Endodermal cell (in vitro differentiated cells): Measurements from ENCODE around the gene RGS21. TPM values are rescaled to one million over a fixed set of nuclear protein-coding genes. Genes with fewer than 3 reads are reported as not detected.

Experiments
- DNase-seq: peaks from one replicate; pipeline ENCODE4 v3.0.0-alpha.2; 2017
- H3K27ac ChIP-seq: 2 replicates; pipeline ENCODE4 v1.5.1; 2013; ENCODE audit warnings: mild to moderate bottlenecking, low read depth, low read length, moderate library complexity
- H3K27me3 ChIP-seq: 2 replicates; pipeline ENCODE4 v1.6.1; 2013; ENCODE audit warnings: mild to moderate bottlenecking, low read length, moderate library complexity; ENCODE audit not compliant: insufficient read depth, control insufficient read depth, poor library complexity, severe bottlenecking
- H3K36me3 ChIP-seq: 2 replicates; pipeline ENCODE4 v1.7.0; 2013; ENCODE audit warnings: mild to moderate bottlenecking, low read length, moderate library complexity; ENCODE audit not compliant: control insufficient read depth, insufficient read depth
- H3K4me1 ChIP-seq: one replicate; pipeline ENCODE4 v1.7.0; 2013; ENCODE audit warnings: low read length; ENCODE audit not compliant: control insufficient read depth, insufficient read depth
- H3K4me3 ChIP-seq: 2 replicates; pipeline ENCODE4 v1.5.1; 2013; ENCODE audit warnings: mild to moderate bottlenecking, low read length, moderate library complexity
- H3K9ac ChIP-seq: 2 replicates; pipeline ENCODE4 v1.6.1; 2013; ENCODE audit warnings: mild to moderate bottlenecking, low read length, moderate library complexity; ENCODE audit not compliant: poor library complexity, severe bottlenecking; ENCODE audit errors: extremely low read depth
- H3K9me3 ChIP-seq: 2 replicates; pipeline ENCODE4 v1.6.1; 2013; ENCODE audit warnings: mild to moderate bottlenecking, low read length, moderate library complexity; ENCODE audit not compliant: control insufficient read depth
- H3K27ac Mint-ChIP-seq: 2 replicates; pipeline ENCODE4 v1.8.0; 2020; ENCODE audit warnings: mixed read lengths
- H3K27me3 Mint-ChIP-seq: 2 replicates; pipeline ENCODE4 v1.8.0; 2021; ENCODE audit warnings: mild to moderate bottlenecking, mixed read lengths; ENCODE audit not compliant: insufficient read depth
- H3K36me3 Mint-ChIP-seq: 2 replicates; pipeline ENCODE4 v1.8.0; 2020; ENCODE audit warnings: low read depth, mixed read lengths
- H3K4me1 Mint-ChIP-seq: 2 replicates; pipeline ENCODE4 v1.8.0; 2020; ENCODE audit warnings: mixed read lengths
- H3K4me3 Mint-ChIP-seq: 2 replicates; pipeline ENCODE4 v1.8.0; 2020; ENCODE audit warnings: mild to moderate bottlenecking, moderate library complexity, mixed read lengths
- H3K9me3 Mint-ChIP-seq: 2 replicates; pipeline ENCODE4 v1.8.0; 2020; ENCODE audit warnings: mild to moderate bottlenecking, mixed read lengths
- CTCF ChIP-seq: fragments of 200-600 bp; sonication (generic); conservative IDR thresholded peaks from 2 replicates; pipeline ENCODE4 v1.5.0; 2021; ENCODE audit warnings: antibody characterized with exemption, mild to moderate bottlenecking
- WGBS, 2 experiments: methylation state at CpG; one replicate each; pipeline versions ENCODE4 v1.1.5 to v1.1.7; 2013; ENCODE audit warnings: missing lambda C conversion rate in 2 of 2, mixed read lengths in 1 of 2; ENCODE audit not compliant: insufficient coverage in 1 of 2, insufficient read length in 1 of 2; 5-methylcytosine and 5-hydroxymethylcytosine counted together
- total RNA-seq, 2 donors: library from RNA; stranded (reverse); fragmentation: NEBNext Ultra II Directional in 1 of 2; extraction: Animal tissue kit (Norgen Biotek cat#: 25700) in 1 of 2; gene quantifications; 2 replicates in 1 of 2; 3 replicates in 1 of 2; pipeline ENCODE4 v1.2.1, GENCODE V29; 2021

The RGS21 gene
- total RNA-seq, 2 donors from 2014 or later, result not detected

GRCh38 chr1:192363177-192363576 lies 46.4 kb downstream of the RGS21 start:
- no peak overlapping the region for H3K4me3 Mint-ChIP-seq
- H3K27me3 ChIP-seq, result no peaks in the 10 kb centered on the region
- no peak for DNase-seq
- peaks cover 5% of the 10 kb centered on the region for H3K4me1 Mint-ChIP-seq
- no peaks in the 10 kb centered on the region for H3K27me3 Mint-ChIP-seq
- TF ChIP-seq CTCF, result peak; percentile 67
- no peaks in the 10 kb centered on the region for H3K9me3 ChIP-seq
- H3K27ac Mint-ChIP-seq, result no peak overlapping the region
- H3K9ac ChIP-seq, result no peak overlapping the region
- H3K36me3 Mint-ChIP-seq, result no peaks in the 10 kb centered on the region
- no peaks in the 10 kb centered on the region for H3K9me3 Mint-ChIP-seq
- H3K36me3 ChIP-seq, result no peaks in the 10 kb centered on the region
- no peak overlapping the region for H3K27ac ChIP-seq
- H3K4me3 ChIP-seq, result no peak overlapping the region
- H3K4me1 ChIP-seq, result no peaks in the 10 kb centered on the region

- Histone ChIP-seq H3K9ac (no peak overlapping the region), H3K4me1 (no peaks in the 10 kb centered on the region), H3K9me3 (no peaks in the 10 kb centered on the region), H3K36me3 (no peaks in the 10 kb centered on the region), H3K4me3 (no peak overlapping the region), H3K27me3 (no peaks in the 10 kb centered on the region), H3K27ac (no peak overlapping the region)
- no peak overlapping the region for H3K4me3 Mint-ChIP-seq
- TF ChIP-seq CTCF, result no peak
- no peak for DNase-seq
- H3K4me1 Mint-ChIP-seq, result peaks cover 5% of the 10 kb centered on the region
- H3K9me3 Mint-ChIP-seq, result no peaks in the 10 kb centered on the region
- WGBS, 2 experiments, result 65 to 81% methylated on average over 2 of the region's 3 CpGs
- no peaks in the 10 kb centered on the region for H3K36me3 Mint-ChIP-seq
- no peak overlapping the region for H3K27ac Mint-ChIP-seq
- no peaks in the 10 kb centered on the region for H3K27me3 Mint-ChIP-seq
Measured at GRCh38 chr1:192367436-192367835, 50.6 kb downstream of the RGS21 start.

GRCh38 chr1:192375306-192375705 lies 58.5 kb downstream of the RGS21 start:
- WGBS, 2 experiments, result 95% methylated on average over 2 of the region's 2 CpGs; no CpG with 5 or more reads in 1 of the 2 experiments
- no peak for TF ChIP-seq CTCF
- H3K9ac ChIP-seq, result no peak overlapping the region
- no peak overlapping the region for H3K27ac ChIP-seq
- no peaks in the 10 kb centered on the region for H3K9me3 Mint-ChIP-seq
- no peak overlapping the region for H3K4me3 Mint-ChIP-seq
- no peaks in the 10 kb centered on the region for H3K36me3 ChIP-seq
- no peak overlapping the region for H3K27ac Mint-ChIP-seq
- no peaks in the 10 kb centered on the region for H3K4me1 Mint-ChIP-seq
- H3K4me1 ChIP-seq, result no peaks in the 10 kb centered on the region
- no peaks in the 10 kb centered on the region for H3K36me3 Mint-ChIP-seq
- no peak for DNase-seq
- no peaks in the 10 kb centered on the region for H3K27me3 ChIP-seq
- no peaks in the 10 kb centered on the region for H3K9me3 ChIP-seq
- H3K4me3 ChIP-seq, result no peak overlapping the region
- no peaks in the 10 kb centered on the region for H3K27me3 Mint-ChIP-seq
